HCT116 (cell line): ENCODE measurements around the gene QPCT. TPM values are rescaled to one million over a fixed set of nuclear protein-coding genes. Genes with fewer than 3 reads are reported as not detected.

Experiments
- ATAC-seq: fragments of 200-7000 bp; cut with Tn5 transposase; 2 replicates; pipeline ENCODE4 v1.9.1; 2020; ENCODE audit warnings: mild to moderate bottlenecking, moderate library complexity
- BruUV-seq: library from RNA; stranded (reverse); fragments of 400-500 nt; replicated peaks from 2 replicates; lab custom pipeline; 2021; lab: Mats Ljungman, UMichigan
- CTCF ChIA-PET: fragments of 300-600 bp; sonication (Branson Sonifier 250); formaldehyde crosslinking; loops from one replicate; lab custom pipeline; 2021; ENCODE audit warnings: antibody characterized with exemption; lab: Charles Lee
- POLR2A ChIA-PET: fragments of 300-600, 350-600 bp; sonication (Branson Sonifier 250); formaldehyde crosslinking; loops from one replicate; lab custom pipeline; 2021; ENCODE audit warnings: antibody characterized with exemption; lab: Charles Lee
- RAD21 ChIA-PET, 2 experiments: fragments of 300-600 bp; sonication (Branson Sonifier 250); formaldehyde crosslinking; loops; one replicate each; lab custom pipeline; 2023; ENCODE audit warnings: low total read pairs in 2 of 2; ENCODE audit not compliant: uncharacterized antibody in 2 of 2, unreplicated experiment in 2 of 2, low non-redundant PET in 1 of 2; lab: Charles Lee
- DNase-seq: peaks from one replicate; pipeline ENCODE4 v3.0.0-alpha.2; 2010; ENCODE audit warnings: low read depth, low spot score
- H2AFZ ChIP-seq: fragments of 200-600 bp; shearing (Covaris generic), sonication (generic); 2 replicates; pipeline ENCODE4 v1.6.1; 2017; ENCODE audit warnings: low read depth, mixed run types, mixed read lengths, antibody characterized with exemption, low read length; ENCODE audit not compliant: poor library complexity, severe bottlenecking
- H3K27ac ChIP-seq: 2 replicates; pipeline ENCODE4 v1.5.1; 2012; ENCODE audit warnings: low read depth, low read length
- H3K27me3 ChIP-seq: fragments of 200-600 bp; sonication (generic); 2 replicates; pipeline ENCODE4 v1.6.1; 2016; ENCODE audit warnings: mixed run types, low read length, mixed read lengths; ENCODE audit not compliant: insufficient read depth
- H3K36me3 ChIP-seq, 2 experiments: fragments of 200-500 bp in 1 of 2; fragments of 200-600 bp in 1 of 2; sonication (Bioruptor generic) in 1 of 2; sonication (generic) in 1 of 2; 2 replicates each; pipeline versions ENCODE4 v1.5.1 to v1.6.1; 2014 to 2016; ENCODE audit warnings: low read length in 2 of 2, inconsistent platforms in 1 of 2, mixed read lengths in 1 of 2, mixed run types in 1 of 2; ENCODE audit not compliant: insufficient read depth in 2 of 2, control insufficient read depth in 1 of 2
- H3K4me1 ChIP-seq, 2 experiments: fragments of 200-600 bp in 1 of 2; sonication (generic) in 1 of 2; 2 replicates each; pipeline versions ENCODE4 v1.5.1 to v1.6.1; 2012 to 2017; ENCODE audit warnings: low read length in 2 of 2, inconsistent platforms in 1 of 2, mild to moderate bottlenecking in 1 of 2, mixed read lengths in 1 of 2, mixed run types in 1 of 2, moderate library complexity in 1 of 2; ENCODE audit not compliant: insufficient read depth in 2 of 2, control insufficient read depth in 1 of 2
- H3K4me2 ChIP-seq: fragments of 200-600 bp; sonication (generic); 2 replicates; pipeline ENCODE4 v1.6.1; 2017; ENCODE audit warnings: mixed run types, low read length, mixed read lengths
- H3K4me3 ChIP-seq, 2 experiments: fragments of 200-600 bp in 1 of 2; sonication (generic) in 1 of 2; replicated peaks in 1 of 2; 2 replicates each; pipeline ENCODE4 v1.5.1; 2011 to 2016; ENCODE audit warnings: low read length in 2 of 2, control low read depth in 1 of 2, low read depth in 1 of 2, mild to moderate bottlenecking in 1 of 2, mixed read lengths in 1 of 2, mixed run types in 1 of 2
- H3K79me2 ChIP-seq: fragments of 200-600 bp; sonication (generic); 2 replicates; pipeline ENCODE4 v1.6.1; 2017; ENCODE audit warnings: mild to moderate bottlenecking, mixed run types, low read length, moderate library complexity, mixed read lengths; ENCODE audit not compliant: insufficient read depth
- H3K9ac ChIP-seq: fragments of 200-600 bp; sonication (generic); 2 replicates; pipeline ENCODE4 v1.6.1; 2016; ENCODE audit warnings: low read length, mixed read lengths
- H3K9me2 ChIP-seq: fragments of 200-600 bp; sonication (generic), shearing (Covaris generic); 2 replicates; pipeline ENCODE4 v1.6.1; 2017; ENCODE audit warnings: mixed run types, mild to moderate bottlenecking, moderate library complexity; ENCODE audit not compliant: insufficient read depth
- H3K9me3 ChIP-seq, 2 experiments: fragments of 200-500 bp in 1 of 2; fragments of 200-600 bp in 1 of 2; sonication (Bioruptor generic) in 1 of 2; sonication (generic) in 1 of 2; 2 replicates each; pipeline ENCODE4 v1.6.1; 2014 to 2017; ENCODE audit warnings: low read length in 2 of 2, mixed read lengths in 2 of 2, inconsistent platforms in 1 of 2, low read depth in 1 of 2, mild to moderate bottlenecking in 1 of 2, mixed run types in 1 of 2, moderate library complexity in 1 of 2; ENCODE audit not compliant: control insufficient read depth in 1 of 2, insufficient read depth in 1 of 2
- H4K20me1 ChIP-seq: fragments of 200-600 bp; sonication (generic), shearing (Covaris generic); 2 replicates; pipeline ENCODE4 v1.6.1; 2017; ENCODE audit warnings: mixed run types, mild to moderate bottlenecking, moderate library complexity; ENCODE audit not compliant: insufficient read depth
- CEBPB ChIP-seq: IDR thresholded peaks from 2 replicates; pipeline ENCODE4 v1.6.1; 2012; ENCODE audit warnings: low read depth
- EGR1 ChIP-seq: IDR thresholded peaks from 2 replicates; pipeline ENCODE4 v1.6.1; 2012; ENCODE audit warnings: low read depth
- RAD21 ChIP-seq: IDR thresholded peaks from 2 replicates; pipeline ENCODE4 v1.6.1; 2012; ENCODE audit warnings: low read depth, mild to moderate bottlenecking
- SIN3A ChIP-seq: IDR thresholded peaks from 2 replicates; pipeline ENCODE4 v1.6.1; 2012; ENCODE audit warnings: low read depth
- ZNF274 ChIP-seq: fragments of 200-500 bp; sonication (Bioruptor generic); IDR thresholded peaks from 2 replicates; pipeline ENCODE4 v1.6.1; 2014; ENCODE audit warnings: mild to moderate bottlenecking, low read depth, low read length, inconsistent platforms
- intact Hi-C: fragments of 100-400 bp; cut with micrococcal nuclease; formaldehyde crosslinking; loops from 2 replicates; pipeline ENCODE4 v1.10.0; 2022
- total RNA-seq: library from RNA; stranded (reverse); gene quantifications from one replicate; pipeline ENCODE4 v1.2.1, GENCODE V29; 2021; ENCODE audit not compliant: unreplicated experiment
- TF ChIP-seq, protein P1 (sequence below): IDR thresholded peaks from 2 replicates; pipeline ENCODE4 v1.6.1; 2012
- TF ChIP-seq, protein P2 (sequence below): IDR thresholded peaks from 2 replicates; pipeline ENCODE4 v1.6.1; 2012
- TF ChIP-seq, protein P3 (sequence below): IDR thresholded peaks from 2 replicates; pipeline ENCODE4 v1.6.1; 2011; ENCODE audit warnings: mild to moderate bottlenecking, low read length, moderate library complexity; ENCODE audit not compliant: insufficient replicate concordance; ENCODE audit errors: extremely low read depth

QPCT gene
- total RNA-seq, 1 experiment from 2014 or later, result not detected

DNA sequence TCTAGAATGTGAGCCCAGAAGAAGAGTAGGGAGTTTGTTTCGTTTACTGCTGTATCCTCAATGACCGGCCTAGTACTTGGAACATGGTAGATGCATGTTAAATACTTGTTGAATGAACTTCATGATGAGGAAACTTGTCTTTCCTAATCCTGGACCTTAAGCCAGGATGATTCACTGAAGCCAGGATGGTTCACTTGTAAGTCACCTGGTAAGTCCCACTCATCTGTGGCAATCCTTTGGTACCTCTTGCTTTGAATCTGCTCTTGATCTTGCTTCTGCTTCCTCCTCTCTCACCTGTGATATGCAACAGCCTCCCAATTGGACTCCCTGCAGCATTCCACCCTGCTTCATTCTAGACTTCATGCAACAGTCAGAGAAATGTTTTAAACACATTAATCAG is 43.6 kb downstream of the QPCT start:
- ChIA-PET POLR2A (no interaction called here), CTCF (interaction anchor here (1.9 kb wide), 1 partner anchor 8 kb away, joined by 6 read pairs; no protein-coding TSS in a partner anchor), RAD21 (no interaction called here)
- H3K27me3 ChIP-seq, result no peaks in the 10 kb centered on the region
- no peak overlapping the region for H3K4me2 ChIP-seq
- no peaks in the 10 kb centered on the region for H4K20me1 ChIP-seq
- H3K79me2 ChIP-seq, result no peaks in the 10 kb centered on the region
- no peak overlapping the region for H3K27ac ChIP-seq
- no peaks in the 10 kb centered on the region for H3K36me3 ChIP-seq
- no peaks in the 10 kb centered on the region for H3K9me3 ChIP-seq
- BruUV-seq, result no TSS peak
- H2AFZ ChIP-seq, result no peak overlapping the region
- ATAC-seq (no peak), DNase-seq (no peak)
- no peaks in the 10 kb centered on the region for H3K9me2 ChIP-seq
- H3K4me3 ChIP-seq, result no peak overlapping the region
- TF ChIP-seq ZNF274 (no peak), SIN3A (no peak), CEBPB (no peak), EGR1 (no peak), RAD21 (no peak)
- TF ChIP-seq, protein P1, sequence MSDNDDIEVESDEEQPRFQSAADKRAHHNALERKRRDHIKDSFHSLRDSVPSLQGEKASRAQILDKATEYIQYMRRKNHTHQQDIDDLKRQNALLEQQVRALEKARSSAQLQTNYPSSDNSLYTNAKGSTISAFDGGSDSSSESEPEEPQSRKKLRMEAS, result no peak
- TF ChIP-seq, protein P2, sequence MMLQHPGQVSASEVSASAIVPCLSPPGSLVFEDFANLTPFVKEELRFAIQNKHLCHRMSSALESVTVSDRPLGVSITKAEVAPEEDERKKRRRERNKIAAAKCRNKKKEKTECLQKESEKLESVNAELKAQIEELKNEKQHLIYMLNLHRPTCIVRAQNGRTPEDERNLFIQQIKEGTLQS, result no peak
- TF ChIP-seq, protein P3, sequence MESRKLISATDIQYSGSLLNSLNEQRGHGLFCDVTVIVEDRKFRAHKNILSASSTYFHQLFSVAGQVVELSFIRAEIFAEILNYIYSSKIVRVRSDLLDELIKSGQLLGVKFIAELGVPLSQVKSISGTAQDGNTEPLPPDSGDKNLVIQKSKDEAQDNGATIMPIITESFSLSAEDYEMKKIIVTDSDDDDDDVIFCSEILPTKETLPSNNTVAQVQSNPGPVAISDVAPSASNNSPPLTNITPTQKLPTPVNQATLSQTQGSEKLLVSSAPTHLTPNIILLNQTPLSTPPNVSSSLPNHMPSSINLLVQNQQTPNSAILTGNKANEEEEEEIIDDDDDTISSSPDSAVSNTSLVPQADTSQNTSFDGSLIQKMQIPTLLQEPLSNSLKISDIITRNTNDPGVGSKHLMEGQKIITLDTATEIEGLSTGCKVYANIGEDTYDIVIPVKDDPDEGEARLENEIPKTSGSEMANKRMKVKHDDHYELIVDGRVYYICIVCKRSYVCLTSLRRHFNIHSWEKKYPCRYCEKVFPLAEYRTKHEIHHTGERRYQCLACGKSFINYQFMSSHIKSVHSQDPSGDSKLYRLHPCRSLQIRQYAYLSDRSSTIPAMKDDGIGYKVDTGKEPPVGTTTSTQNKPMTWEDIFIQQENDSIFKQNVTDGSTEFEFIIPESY, result no peak
- intact Hi-C loops, result no loop called here
- H3K9ac ChIP-seq, result no peak overlapping the region
- peaks cover 3 to 18% of the 10 kb centered on the region in 2 experiments; a peak in 3 of 4 replicates for H3K4me1 ChIP-seq
